K562 (cell line): ENCODE data around the gene CLPSL2. TPM values are rescaled to one million over a fixed set of nuclear protein-coding genes. Genes with fewer than 3 reads are reported as not detected.
A peak's percentile ranks its signal among the peaks of the same experiment; 100 is the strongest.

Experiments used
- ATAC-seq: fragments of 200-7000 bp; cut with Tn5 transposase; 3 replicates; pipeline ENCODE4 v1.9.1; 2020; ENCODE audit warnings: moderate library complexity
- BruUV-seq: library from RNA; stranded (reverse); fragments of 400-500 nt; replicated peaks from 2 replicates; lab custom pipeline; 2021; lab: Mats Ljungman, UMichigan
- CTCF ChIA-PET: fragments of 300-600 bp; formaldehyde crosslinking; extraction: SDS; loops from one replicate; lab custom pipeline; 2021; ENCODE audit warnings: low intra/inter-chr PET ratio; lab: Yijun Ruan, JAX
- POLR2A ChIA-PET: fragments of 300-600, 350-650 bp; sonication (Branson Sonifier 250); formaldehyde crosslinking; extraction: SDS; loops from one replicate; lab custom pipeline; 2021; ENCODE audit warnings: antibody characterized with exemption, inconsistent platforms; lab: Yijun Ruan, JAX
- DNase-seq, 4 experiments: peaks; one replicate each; pipeline versions ENCODE4 v3.0.0 to v3.0.0-alpha.2; 2011 to 2018; ENCODE audit warnings: low spot score in 3 of 4, mixed read lengths in 3 of 4; ENCODE audit errors: extremely low read depth in 1 of 4
- FAIRE-seq: peaks from 2 replicates; lab custom pipeline; 2011; peaks lifted over from hg19 to GRCh38; lab: Jason Lieb, UNC
- H2AFZ ChIP-seq: 2 replicates; pipeline ENCODE4 v1.6.0; 2011; ENCODE audit warnings: low read depth, low read length, control low read depth, inconsistent platforms
- H3K27ac ChIP-seq: fragments of 200-600 bp; 3 replicates; pipeline ENCODE4 v1.8.0; 2011; ENCODE audit warnings: low read depth, mild to moderate bottlenecking, control low read depth, inconsistent platforms, low read length, moderate library complexity, mixed read lengths; ENCODE audit errors: extremely low read depth
- H3K27me3 ChIP-seq, 2 experiments: fragments of 300-600 bp in 1 of 2; 2 replicates in 1 of 2; 3 replicates in 1 of 2; pipeline versions ENCODE4 v1.6.0 to v1.8.0; 2011; ENCODE audit warnings: inconsistent platforms in 2 of 2, low read length in 2 of 2, mild to moderate bottlenecking in 1 of 2, mixed read lengths in 1 of 2, moderate library complexity in 1 of 2; ENCODE audit not compliant: control insufficient read depth in 2 of 2, insufficient read depth in 2 of 2
- H3K36me3 ChIP-seq: fragments of 300-600 bp; 3 replicates; pipeline ENCODE4 v1.8.0; 2011; ENCODE audit warnings: mild to moderate bottlenecking, low read length, inconsistent platforms; ENCODE audit not compliant: control insufficient read depth, insufficient read depth
- H3K4me1 ChIP-seq, 2 experiments: fragments of 200-600 bp in 1 of 2; replicated peaks in 1 of 2; 2 replicates in 1 of 2; 3 replicates in 1 of 2; pipeline versions ENCODE4 v1.5.1 to v1.8.0; 2011; ENCODE audit warnings: inconsistent platforms in 2 of 2, low read length in 2 of 2, mild to moderate bottlenecking in 1 of 2, mixed read lengths in 1 of 2, moderate library complexity in 1 of 2; ENCODE audit not compliant: control insufficient read depth in 2 of 2, insufficient read depth in 2 of 2
- H3K4me2 ChIP-seq: 2 replicates; pipeline ENCODE4 v1.6.1; 2011; ENCODE audit warnings: low read length, control low read depth, inconsistent platforms, mixed read lengths; ENCODE audit not compliant: insufficient read depth
- H3K4me3 ChIP-seq: fragments of 200-600 bp; sonication (generic), shearing (Covaris generic); 2 replicates; pipeline ENCODE4 v1.5.1; 2016; ENCODE audit warnings: control low read depth, inconsistent platforms
- H3K79me2 ChIP-seq: fragments of 200-600 bp; 3 replicates; pipeline ENCODE4 v1.8.0; 2011; ENCODE audit warnings: low read length, inconsistent platforms; ENCODE audit not compliant: control insufficient read depth, insufficient read depth
- H3K9ac ChIP-seq, 2 experiments: 2 replicates each; pipeline versions ENCODE4 v1.6.0 to v1.6.1; 2011; ENCODE audit warnings: low read depth in 2 of 2, low read length in 2 of 2, control low read depth in 1 of 2, inconsistent platforms in 1 of 2, mild to moderate bottlenecking in 1 of 2, mixed read lengths in 1 of 2; ENCODE audit not compliant: insufficient read depth in 1 of 2
- H3K9me1 ChIP-seq: one replicate; pipeline ENCODE4 v1.6.0; 2011; ENCODE audit warnings: inconsistent platforms, mild to moderate bottlenecking, low read length, moderate library complexity; ENCODE audit not compliant: control insufficient read depth, insufficient read depth
- H3K9me3 ChIP-seq: replicated peaks from 2 replicates; pipeline ENCODE4 v1.5.1; 2011; ENCODE audit warnings: low read depth, low read length, inconsistent platforms; ENCODE audit not compliant: control insufficient read depth, insufficient read depth
- H4K20me1 ChIP-seq: replicated peaks from 2 replicates; pipeline ENCODE4 v1.6.1; 2011; ENCODE audit warnings: low read length, inconsistent platforms, mixed read lengths; ENCODE audit not compliant: control insufficient read depth, insufficient read depth
- ADNP ChIP-seq: fragments of 200-800 bp; sonication (Bioruptor generic); IDR thresholded peaks from 2 replicates; pipeline ENCODE4 v1.6.1; 2016; ENCODE audit warnings: missing genetic modification characterization, missing compliant biosample characterization
- CBFA2T2 ChIP-seq: fragments of 450-650 bp; conservative IDR thresholded peaks from 2 replicates; pipeline ENCODE4 v1.6.1; 2017; ENCODE audit warnings: mild to moderate bottlenecking
- FOSL1 ChIP-seq: fragments of 200-800 bp; sonication (Bioruptor generic); conservative IDR thresholded peaks from 2 replicates; pipeline ENCODE4 v1.6.1; 2016; ENCODE audit warnings: missing genetic modification characterization, missing compliant biosample characterization
- SRF ChIP-seq, 2 experiments: fragments of 250-450, 450-650 bp in 1 of 2; sonication (Bioruptor Pico) in 1 of 2; sonication (generic) in 1 of 2; formaldehyde crosslinking; IDR thresholded peaks; 2 replicates each; pipeline versions ENCODE4 v1.5.0 to v1.5.1; 2020 to 2022; ENCODE audit warnings: mild to moderate bottlenecking in 1 of 2, missing genetic modification reagents in 1 of 2
- XRCC3 ChIP-seq: fragments of 450-650 bp; IDR thresholded peaks from 2 replicates; pipeline ENCODE4 v1.6.1; 2017; ENCODE audit warnings: mild to moderate bottlenecking, moderate library complexity
- ZNF143 ChIP-seq: sonication (generic); formaldehyde crosslinking; IDR thresholded peaks from 2 replicates; pipeline ENCODE4 v1.9.0; 2022; ENCODE audit warnings: mild to moderate bottlenecking, missing genetic modification reagents
- ZNF586 ChIP-seq: fragments of 450-650 bp; formaldehyde crosslinking; conservative IDR thresholded peaks from 2 replicates; pipeline ENCODE4 v1.4.0; 2020; ENCODE audit warnings: mild to moderate bottlenecking, moderate library complexity
- WGBS: fragments of 100-300 bp; shearing (Covaris generic); methylation state at CpG from one replicate; pipeline ENCODE4 v1.1.6; 2016; ENCODE audit warnings: low coverage, mixed read lengths; ENCODE audit not compliant: insufficient coverage; ENCODE audit errors: missing lambda C conversion rate; 5-methylcytosine and 5-hydroxymethylcytosine counted together
- in situ Hi-C: fragments of 300-500 bp; cut with MboI; formaldehyde crosslinking; loops from 4 replicates; pipeline ENCODE4 v1.15.0; 2018; ENCODE audit warnings: inconsistent platforms, mixed read lengths
- intact Hi-C: fragments of 100-400 bp; cut with micrococcal nuclease; formaldehyde crosslinking; loops from 2 replicates; pipeline ENCODE4 v1.14.2; 2022
- polyA plus RNA-seq, 8 experiments: library from polyadenylated mRNA; depleted of rRNA in 4 of 8; stranded (reverse) in 5 of 8; unstranded in 3 of 8; fragments of >200 nt; fragmentation: Nextera tagmentation in 2 of 8; fragmentation: Illumina TruSeq in 1 of 8; extraction: Ambion mirVana in 2 of 8; extraction: Trizol in 1 of 8; gene quantifications; 2 replicates each; pipeline versions ENCODE4 v1.2.1 to v1.2.3, GENCODE V29; 2011 to 2014; ENCODE audit warnings: inconsistent platforms in 1 of 8, missing spikeins in 1 of 8
- total RNA-seq, 7 experiments: library from RNA; depleted of rRNA in 6 of 7; stranded (reverse); fragments of >200 nt in 6 of 7; fragmentation: Illumina TruSeq in 2 of 7; extraction: Trizol in 2 of 7; gene quantifications; 2 replicates each; pipeline versions ENCODE4 v1.2.1 to v1.2.3, GENCODE V29; 2011 to 2021; ENCODE audit warnings: low replicate concordance in 1 of 7
- TF ChIP-seq, protein P1 (sequence below), 2 experiments: fragments of 450-650 bp; IDR thresholded peaks; 2 replicates each; pipeline ENCODE4 v1.6.1; 2018; ENCODE audit warnings: mild to moderate bottlenecking in 2 of 2, low read depth in 1 of 2; ENCODE audit not compliant: partially characterized antibody in 2 of 2

The CLPSL2 gene
- total and polyA plus RNA-seq, 9 of the 15 experiments (the other 6 are each of a cell fraction or from before 2014, with no cell fraction given), result not detected

DNA sequence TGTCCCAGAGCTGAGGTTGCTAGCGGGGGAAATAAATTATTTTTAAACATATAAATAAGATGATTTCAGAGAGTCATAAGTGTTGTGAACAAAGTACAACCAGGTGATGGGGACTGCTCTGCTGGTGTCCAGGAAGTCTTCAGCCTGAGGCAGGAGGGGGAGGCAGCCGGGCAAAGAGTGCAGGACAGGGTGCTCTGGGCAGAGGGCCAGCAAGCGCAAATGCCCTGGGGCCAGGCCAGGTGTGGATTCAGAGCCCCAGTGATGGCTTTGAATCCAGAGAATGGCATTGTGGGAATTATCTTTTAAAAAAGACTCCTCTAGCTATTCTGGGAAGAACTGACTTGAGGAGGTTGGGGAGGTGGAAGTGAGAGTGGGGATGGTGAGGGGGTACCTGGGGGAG is 6.0 kb downstream of the CLPSL2 start:
- no TSS peak for BruUV-seq
- no peaks in the 10 kb centered on the region for H3K79me2 ChIP-seq
- peaks cover 42 to 69% of the 10 kb centered on the region in 2 experiments for H3K27me3 ChIP-seq
- no peak overlapping the region for H3K4me3 ChIP-seq
- ATAC-seq (no peak), FAIRE-seq (no peak)
- WGBS, result 5% methylated on average over 3 of the region's 3 CpGs
- CTCF ChIA-PET, result no interaction called here
- no peaks in the 10 kb centered on the region for H3K36me3 ChIP-seq
- no peak overlapping the region for H3K27ac ChIP-seq
- no peak overlapping the region for H3K4me2 ChIP-seq
- no peak overlapping the region for H3K9ac ChIP-seq
- in situ Hi-C loops, result no loop called here
- TF ChIP-seq XRCC3 (no peak), ZNF586 (CRISPR knock-in tag) (no peak), CBFA2T2 (no peak), ADNP (no peak), ZNF143 (CRISPR knock-in tag) (no peak), FOSL1 (tag) (no peak), SRF (CRISPR knock-in tag; IDR thresholded peaks at IDR 0.05) (no peak)
- TF ChIP-seq, protein P1, sequence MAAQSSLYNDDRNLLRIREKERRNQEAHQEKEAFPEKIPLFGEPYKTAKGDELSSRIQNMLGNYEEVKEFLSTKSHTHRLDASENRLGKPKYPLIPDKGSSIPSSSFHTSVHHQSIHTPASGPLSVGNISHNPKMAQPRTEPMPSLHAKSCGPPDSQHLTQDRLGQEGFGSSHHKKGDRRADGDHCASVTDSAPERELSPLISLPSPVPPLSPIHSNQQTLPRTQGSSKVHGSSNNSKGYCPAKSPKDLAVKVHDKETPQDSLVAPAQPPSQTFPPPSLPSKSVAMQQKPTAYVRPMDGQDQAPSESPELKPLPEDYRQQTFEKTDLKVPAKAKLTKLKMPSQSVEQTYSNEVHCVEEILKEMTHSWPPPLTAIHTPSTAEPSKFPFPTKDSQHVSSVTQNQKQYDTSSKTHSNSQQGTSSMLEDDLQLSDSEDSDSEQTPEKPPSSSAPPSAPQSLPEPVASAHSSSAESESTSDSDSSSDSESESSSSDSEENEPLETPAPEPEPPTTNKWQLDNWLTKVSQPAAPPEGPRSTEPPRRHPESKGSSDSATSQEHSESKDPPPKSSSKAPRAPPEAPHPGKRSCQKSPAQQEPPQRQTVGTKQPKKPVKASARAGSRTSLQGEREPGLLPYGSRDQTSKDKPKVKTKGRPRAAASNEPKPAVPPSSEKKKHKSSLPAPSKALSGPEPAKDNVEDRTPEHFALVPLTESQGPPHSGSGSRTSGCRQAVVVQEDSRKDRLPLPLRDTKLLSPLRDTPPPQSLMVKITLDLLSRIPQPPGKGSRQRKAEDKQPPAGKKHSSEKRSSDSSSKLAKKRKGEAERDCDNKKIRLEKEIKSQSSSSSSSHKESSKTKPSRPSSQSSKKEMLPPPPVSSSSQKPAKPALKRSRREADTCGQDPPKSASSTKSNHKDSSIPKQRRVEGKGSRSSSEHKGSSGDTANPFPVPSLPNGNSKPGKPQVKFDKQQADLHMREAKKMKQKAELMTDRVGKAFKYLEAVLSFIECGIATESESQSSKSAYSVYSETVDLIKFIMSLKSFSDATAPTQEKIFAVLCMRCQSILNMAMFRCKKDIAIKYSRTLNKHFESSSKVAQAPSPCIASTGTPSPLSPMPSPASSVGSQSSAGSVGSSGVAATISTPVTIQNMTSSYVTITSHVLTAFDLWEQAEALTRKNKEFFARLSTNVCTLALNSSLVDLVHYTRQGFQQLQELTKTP (IDR thresholded peaks at IDR 0.05; ENCODE audit: low read depth in 1 of 2, partially characterized antibody in 2 of 2), result no peak
- TF ChIP-seq, all 486 proteins: peak for 0
- Histone ChIP-seq H4K20me1 (peaks cover 4% of the 10 kb centered on the region; the same call in 1 of the 2 replicates), H3K9me1 (no peaks in the 10 kb centered on the region), H3K4me1 (peaks cover 0 to 6% of the 10 kb centered on the region in 2 experiments; a peak in 3 of 5 replicates), H2AFZ (no peak overlapping the region), H3K9me3 (no peaks in the 10 kb centered on the region)
- peak in 2 of 4 experiments; percentile 4 to 10 for DNase-seq
- POLR2A ChIA-PET, result interaction anchor here (0.6 kb wide), 1 partner anchor 12 kb away, joined by 3 read pairs; no protein-coding TSS in a partner anchor
- intact Hi-C loops, result no loop called here
